ENCODE data around the gene JPH2.

DNA sequence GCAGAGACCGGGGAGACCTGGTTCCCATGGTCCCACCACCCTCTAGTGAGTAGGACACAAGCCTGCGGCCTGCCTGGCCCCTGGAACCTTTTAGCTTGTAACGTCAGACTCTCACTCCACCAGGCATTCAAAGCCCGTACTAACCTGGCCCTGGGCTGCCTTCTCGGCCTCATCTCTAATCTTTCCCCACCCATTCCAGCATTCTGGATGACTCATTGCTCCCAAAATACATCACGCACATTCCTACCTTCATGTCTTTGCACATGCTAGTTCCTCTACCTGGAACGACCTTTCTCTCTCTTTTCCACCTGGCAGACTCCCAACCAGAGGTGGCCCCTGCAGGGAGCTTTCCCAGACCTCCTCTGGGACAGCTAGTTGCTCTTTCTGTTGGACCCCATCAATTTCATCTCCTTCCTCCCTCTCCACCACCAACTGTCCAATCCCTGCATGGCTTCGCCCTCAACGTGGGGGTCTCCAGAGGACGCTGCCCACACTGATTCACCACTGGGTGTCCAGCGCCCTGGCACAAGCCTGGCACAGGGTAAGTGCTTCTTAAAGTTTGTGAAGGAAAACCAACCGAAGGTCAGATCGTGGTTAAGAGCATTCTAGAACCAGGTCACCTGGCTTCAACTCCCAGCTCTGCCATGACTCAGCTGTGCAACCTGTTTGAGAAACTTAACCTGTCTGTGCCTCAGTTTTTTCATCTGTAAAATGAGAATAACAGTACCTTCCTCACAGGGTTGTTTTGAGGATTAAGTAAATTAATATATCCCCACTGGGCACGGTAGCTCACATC, 35.2 kb downstream of the JPH2 start:
- TF ChIP-seq NR1H2 (CRISPR knock-in tag; IDR thresholded peaks at IDR 0.05) (no peak), SP1 (CRISPR knock-in tag; conservative IDR thresholded peaks at IDR 0.05) (no peak), TP53 (CRISPR knock-in tag; IDR thresholded peaks at IDR 0.05) (no peak), ZBTB21 (CRISPR knock-in tag; IDR thresholded peaks at IDR 0.05; ENCODE audit: borderline replicate concordance) (no peak), ATF6 (CRISPR knock-in tag; IDR thresholded peaks at IDR 0.05) (no peak), TCF7 (CRISPR knock-in tag; IDR thresholded peaks at IDR 0.05; ENCODE audit: low read depth) (no peak), PRDM15 (CRISPR knock-in tag; IDR thresholded peaks at IDR 0.05) (no peak), JUN (CRISPR knock-in tag; IDR thresholded peaks at IDR 0.05) (no peak), IRF2 (CRISPR knock-in tag; IDR thresholded peaks at IDR 0.05; ENCODE audit: borderline replicate concordance, low read depth) (no peak)
- TF ChIP-seq, protein P1, sequence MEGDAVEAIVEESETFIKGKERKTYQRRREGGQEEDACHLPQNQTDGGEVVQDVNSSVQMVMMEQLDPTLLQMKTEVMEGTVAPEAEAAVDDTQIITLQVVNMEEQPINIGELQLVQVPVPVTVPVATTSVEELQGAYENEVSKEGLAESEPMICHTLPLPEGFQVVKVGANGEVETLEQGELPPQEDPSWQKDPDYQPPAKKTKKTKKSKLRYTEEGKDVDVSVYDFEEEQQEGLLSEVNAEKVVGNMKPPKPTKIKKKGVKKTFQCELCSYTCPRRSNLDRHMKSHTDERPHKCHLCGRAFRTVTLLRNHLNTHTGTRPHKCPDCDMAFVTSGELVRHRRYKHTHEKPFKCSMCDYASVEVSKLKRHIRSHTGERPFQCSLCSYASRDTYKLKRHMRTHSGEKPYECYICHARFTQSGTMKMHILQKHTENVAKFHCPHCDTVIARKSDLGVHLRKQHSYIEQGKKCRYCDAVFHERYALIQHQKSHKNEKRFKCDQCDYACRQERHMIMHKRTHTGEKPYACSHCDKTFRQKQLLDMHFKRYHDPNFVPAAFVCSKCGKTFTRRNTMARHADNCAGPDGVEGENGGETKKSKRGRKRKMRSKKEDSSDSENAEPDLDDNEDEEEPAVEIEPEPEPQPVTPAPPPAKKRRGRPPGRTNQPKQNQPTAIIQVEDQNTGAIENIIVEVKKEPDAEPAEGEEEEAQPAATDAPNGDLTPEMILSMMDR (IDR thresholded peaks at IDR 0.05), result no peak
- TF ChIP-seq, protein P2, sequence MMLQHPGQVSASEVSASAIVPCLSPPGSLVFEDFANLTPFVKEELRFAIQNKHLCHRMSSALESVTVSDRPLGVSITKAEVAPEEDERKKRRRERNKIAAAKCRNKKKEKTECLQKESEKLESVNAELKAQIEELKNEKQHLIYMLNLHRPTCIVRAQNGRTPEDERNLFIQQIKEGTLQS (CRISPR knock-in tag; conservative IDR thresholded peaks at IDR 0.05), result no peak

Measured in WTC11 (cell line).